Activated CD4-positive, alpha-beta T cell treated with anti-CD3 and anti-CD28 coated beads, Interleukin-2, amount 50 U/mL, for 4 hours (primary cell): Measurements from ENCODE around the gene TBC1D16.

Experiments used
- DNase-seq, 2 experiments: peaks; one replicate each; pipeline ENCODE4 v3.0.0-alpha.2; 2020

Gene TBC1D16

GRCh38 chr17:79936641-79937381 lies 98.9 kb downstream of the TBC1D16 start:
- no peak for DNase-seq

GRCh38 chr17:79936050-79936449 lies 99.6 kb downstream of the TBC1D16 start:
- no peak for DNase-seq

GRCh38 chr17:79935197-79935885 lies 100.3 kb downstream of the TBC1D16 start:
- DNase-seq = no peak

GRCh38 chr17:79934653-79934970 lies 101.1 kb downstream of the TBC1D16 start:
- no peak for DNase-seq

- no peak for DNase-seq
These were observed 101.6 kb downstream of the TBC1D16 start for GRCh38 chr17:79933863-79934652.

GRCh38 chr17:79932451-79933306 lies 103.0 kb downstream of the TBC1D16 start:
- DNase-seq = no peak

GRCh38 chr17:79931817-79932309 lies 103.8 kb downstream of the TBC1D16 start:
- no peak for DNase-seq

GRCh38 chr17:79930877-79931816 lies 104.5 kb downstream of the TBC1D16 start:
- no peak for DNase-seq

GRCh38 chr17:79930062-79930876 lies 105.4 kb downstream of the TBC1D16 start:
- DNase-seq = no peak

GRCh38 chr17:79929257-79930061 lies 106.2 kb downstream of the TBC1D16 start:
- no peak for DNase-seq

GRCh38 chr17:79928502-79929256 lies 107.0 kb downstream of the TBC1D16 start:
- no peak for DNase-seq

- DNase-seq = no peak
These were observed 107.8 kb downstream of the TBC1D16 start for GRCh38 chr17:79927688-79928501.

GRCh38 chr17:79927136-79927661 lies 108.5 kb downstream of the TBC1D16 start:
- no peak for DNase-seq

GRCh38 chr17:79926605-79927135 lies 109.0 kb downstream of the TBC1D16 start:
- DNase-seq = no peak

GRCh38 chr17:79926142-79926604 lies 109.5 kb downstream of the TBC1D16 start:
- DNase-seq = no peak

GRCh38 chr17:79925242-79925957 lies 110.3 kb downstream of the TBC1D16 start:
- no peak for DNase-seq

- DNase-seq = no peak
These were observed 111.1 kb downstream of the TBC1D16 start for GRCh38 chr17:79924639-79924976.
